Activated gamma-delta T cell treated with Interleukin-2 at 50 U/mL for 16 hours (primary cell): Measurements from ENCODE around the gene KDSR.
A peak's percentile ranks its signal among the peaks of the same experiment; 100 is the strongest.

Source experiments
- DNase-seq: peaks from one replicate; pipeline ENCODE4 v3.0.0-alpha.2; 2020

Gene KDSR, protein sequence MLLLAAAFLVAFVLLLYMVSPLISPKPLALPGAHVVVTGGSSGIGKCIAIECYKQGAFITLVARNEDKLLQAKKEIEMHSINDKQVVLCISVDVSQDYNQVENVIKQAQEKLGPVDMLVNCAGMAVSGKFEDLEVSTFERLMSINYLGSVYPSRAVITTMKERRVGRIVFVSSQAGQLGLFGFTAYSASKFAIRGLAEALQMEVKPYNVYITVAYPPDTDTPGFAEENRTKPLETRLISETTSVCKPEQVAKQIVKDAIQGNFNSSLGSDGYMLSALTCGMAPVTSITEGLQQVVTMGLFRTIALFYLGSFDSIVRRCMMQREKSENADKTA

DNA sequence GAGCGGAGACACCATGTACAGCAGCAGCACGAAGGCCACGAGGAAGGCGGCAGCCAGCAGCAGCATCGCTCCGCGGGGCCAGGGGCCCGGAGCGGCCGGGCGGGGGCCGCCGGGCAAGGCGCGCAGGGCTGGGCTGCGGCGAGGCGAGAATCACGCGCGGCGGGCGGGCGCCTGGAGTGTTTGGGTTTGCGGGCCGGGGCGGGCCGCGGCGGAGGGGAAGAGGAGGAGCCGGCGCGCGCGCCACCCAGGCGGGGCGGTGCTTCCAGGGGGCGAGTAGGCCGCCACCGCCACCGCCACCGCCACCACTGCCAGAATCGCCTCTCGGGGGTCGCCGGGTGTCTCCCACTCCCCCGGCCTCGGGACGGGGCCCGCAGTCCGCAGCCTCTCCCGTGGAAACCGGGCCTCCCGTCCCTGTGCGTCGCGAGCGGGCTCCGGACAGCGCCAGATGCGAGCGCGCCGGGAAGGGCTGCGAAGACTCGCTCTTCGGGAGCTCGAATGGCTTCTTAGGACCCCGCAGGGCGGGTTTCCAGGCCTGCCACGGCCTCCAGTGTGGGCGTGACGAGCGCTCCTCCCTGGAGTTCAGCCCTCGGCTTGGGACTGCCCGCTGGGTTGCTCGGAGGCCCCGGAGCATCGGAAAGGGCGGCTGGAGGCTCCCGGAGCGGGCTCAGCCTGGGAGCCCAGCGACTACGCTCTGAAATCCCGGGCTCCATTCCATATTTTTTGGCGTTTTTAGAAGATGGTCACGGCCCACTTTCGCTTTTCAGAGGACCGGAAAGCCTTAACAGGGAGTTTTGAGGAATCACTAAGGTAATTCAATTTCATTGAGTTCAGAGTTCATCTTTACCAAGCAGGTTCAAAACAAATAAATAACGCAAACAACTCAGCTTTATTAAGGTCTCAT, at the start of gene KDSR:
TSS of gene KDSR (minus strand) at position 154 of the 901 bp plus-strand sequence. CDS start at position 66, 88 bp downstream.
- peak; percentile 73 for DNase-seq

DNA sequence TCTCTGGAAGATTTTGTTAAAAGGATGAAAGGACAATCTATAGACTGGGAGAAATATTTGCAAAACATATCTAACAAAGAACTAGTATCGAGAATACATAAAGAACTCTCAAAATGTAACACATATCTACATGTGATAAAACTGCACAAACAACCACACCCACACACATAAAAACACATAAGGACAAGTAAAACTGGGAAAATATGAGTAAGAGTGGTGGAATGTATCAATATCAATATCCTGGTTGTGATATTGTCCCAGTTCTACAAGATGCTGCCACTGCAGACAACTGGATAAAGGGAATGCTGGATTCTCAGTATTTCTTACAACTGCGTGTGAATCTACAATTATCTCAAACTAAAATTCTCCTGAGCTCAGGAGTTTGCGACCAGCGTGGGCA, 45.9 kb upstream of the KDSR start:
- DNase-seq = no peak

DNA sequence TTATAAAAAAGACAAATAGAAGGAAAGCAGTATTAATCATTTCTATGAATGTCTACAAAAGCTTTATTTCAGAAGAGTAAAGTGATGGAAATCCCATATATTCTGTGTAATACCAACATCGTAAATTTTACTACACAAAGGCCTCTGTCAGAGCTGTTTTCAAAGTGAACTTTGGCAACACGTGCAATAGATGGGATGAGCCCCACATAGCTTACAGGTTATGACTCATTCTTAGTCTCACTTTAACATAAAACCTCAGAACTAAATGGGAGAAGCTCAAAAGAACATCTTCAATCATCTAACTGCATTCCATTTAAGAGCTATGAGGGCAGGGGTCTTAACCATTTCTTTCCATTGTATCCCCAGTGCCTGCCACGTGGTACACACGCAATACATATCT, 43.8 kb upstream of the KDSR start:
- DNase-seq = no peak

DNA sequence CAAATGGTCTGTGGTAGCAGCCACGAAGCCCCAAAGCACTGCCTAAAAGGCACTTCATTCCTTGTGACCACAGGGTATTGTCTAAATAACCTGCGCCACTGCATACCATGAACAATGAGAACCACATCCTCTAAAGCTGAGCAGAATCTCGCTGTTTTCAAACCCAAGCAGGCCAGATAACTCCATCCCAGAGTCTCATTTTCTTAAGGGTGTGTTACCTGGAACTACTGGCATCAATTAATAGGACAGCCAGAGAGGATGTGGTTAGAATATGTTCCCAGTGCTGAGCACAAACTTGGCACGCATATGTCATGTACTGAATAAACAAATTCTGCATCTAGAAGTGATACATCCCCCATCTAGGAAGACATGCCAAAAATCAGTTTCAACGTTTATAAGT, 42.3 kb upstream of the KDSR start:
- no peak for DNase-seq

DNA sequence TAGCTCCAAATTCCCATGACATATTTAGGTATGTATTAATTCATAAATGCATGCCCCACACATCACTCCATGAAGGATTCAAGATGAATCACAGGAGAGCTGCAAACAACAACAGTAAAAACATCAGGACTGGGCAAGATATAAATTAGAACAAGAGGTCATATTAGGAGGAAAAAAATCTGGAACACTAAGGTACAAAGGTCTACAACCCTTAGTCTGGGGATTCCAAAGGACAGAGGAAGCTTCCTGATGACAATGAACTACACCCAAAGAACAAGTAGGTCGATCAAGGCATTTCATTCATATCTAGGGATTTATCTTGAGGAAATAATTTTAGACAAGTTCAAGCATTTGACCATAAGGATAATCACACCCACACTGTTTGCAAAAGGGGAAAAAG, 40.7 kb upstream of the KDSR start:
- DNase-seq = no peak

DNA sequence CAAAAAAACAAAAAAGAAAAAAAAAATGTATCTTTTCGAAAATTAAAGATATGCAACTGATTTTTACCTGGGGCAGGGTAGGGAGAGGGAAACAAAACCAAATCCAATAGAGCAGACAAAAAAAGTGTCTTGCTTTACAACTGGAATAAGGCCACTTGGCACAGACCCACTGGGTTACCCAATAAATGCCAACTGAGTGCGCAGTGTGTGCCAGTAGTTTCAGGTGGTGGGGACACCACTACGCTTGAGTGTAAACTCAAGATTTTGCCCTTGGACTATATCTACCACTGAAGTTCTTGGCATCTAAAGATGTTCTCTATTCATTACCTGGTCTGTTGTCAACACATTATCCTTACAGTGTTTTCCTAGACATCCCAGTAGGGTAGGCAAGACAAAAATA, 39.0 kb upstream of the KDSR start:
- DNase-seq = no peak

DNA sequence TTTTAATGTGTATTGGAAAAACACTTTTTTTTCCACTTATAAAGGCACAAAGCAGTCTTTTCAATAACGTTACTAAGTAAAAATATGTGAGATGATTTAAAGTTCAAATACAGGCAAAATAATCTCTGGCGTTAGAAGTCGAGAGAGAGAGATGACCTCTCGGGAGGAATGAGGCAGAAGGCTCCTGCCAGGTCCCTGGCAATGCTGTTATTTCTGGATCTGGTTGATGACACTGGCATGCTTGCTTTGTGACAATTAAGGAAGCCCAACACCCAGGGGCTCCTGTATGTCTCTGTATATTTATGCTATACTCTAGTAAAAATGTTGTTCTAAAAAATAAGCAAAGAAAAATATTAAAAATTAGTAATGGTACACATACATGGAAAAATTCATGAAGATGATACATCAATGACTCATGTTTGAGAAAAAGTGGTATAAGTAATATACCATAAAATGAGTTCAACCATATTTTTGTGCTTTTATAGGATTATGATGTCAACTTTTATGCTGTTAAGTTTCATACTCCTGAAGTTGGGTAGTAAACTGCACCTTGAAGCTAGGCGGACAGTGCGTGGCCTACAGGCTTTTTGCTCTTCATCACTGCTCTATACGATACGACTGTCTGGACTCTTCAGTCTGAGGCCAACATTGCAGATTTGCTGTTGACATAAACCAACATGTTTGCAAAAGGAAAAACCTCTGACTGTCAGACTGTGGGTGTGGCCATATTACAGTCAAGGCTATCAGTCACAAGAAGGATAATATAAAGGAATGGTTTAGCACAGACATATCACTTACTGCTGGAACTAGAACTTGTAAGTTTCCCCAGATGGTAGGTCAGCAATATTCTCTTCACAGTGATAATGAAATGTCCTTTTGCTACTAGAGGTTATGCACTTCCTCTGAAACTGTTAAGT, 35.5 kb upstream of the KDSR start:
- DNase-seq = no peak

DNA sequence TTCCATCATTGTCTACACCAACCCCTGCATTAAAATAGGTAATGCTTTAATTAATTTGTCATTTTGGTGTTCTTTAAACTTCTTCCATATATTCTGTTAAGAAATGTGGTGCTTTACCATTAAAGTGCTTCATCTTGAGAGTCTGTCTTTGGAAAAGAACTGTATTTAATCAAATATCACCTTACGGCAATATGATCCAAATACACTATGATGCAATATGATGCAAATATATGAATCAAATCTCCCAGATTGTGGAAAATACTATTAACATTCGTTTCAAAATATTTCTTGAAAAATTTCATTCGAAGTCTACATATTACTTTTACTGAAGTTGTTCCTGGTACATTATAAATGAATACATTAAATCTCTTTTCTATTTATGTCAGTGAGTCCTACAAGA, 32.3 kb upstream of the KDSR start:
- no peak for DNase-seq

DNA sequence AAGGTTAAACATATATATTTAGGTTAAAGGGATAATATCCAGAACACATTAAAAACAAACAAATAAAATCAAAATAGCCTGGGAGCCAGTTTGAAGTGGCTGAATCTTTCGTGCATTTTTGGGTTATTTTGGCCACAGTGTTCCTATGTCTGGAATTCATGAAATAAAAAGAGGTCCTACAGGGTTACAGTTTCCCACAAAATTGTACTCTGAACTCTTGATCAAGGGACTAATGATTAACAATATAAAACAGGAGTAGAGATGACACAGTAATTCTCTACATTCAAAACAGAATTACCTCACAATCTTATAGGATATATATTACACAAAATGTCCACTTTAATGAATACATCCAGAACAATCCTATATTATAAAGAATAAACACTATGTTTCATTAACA, 30.3 kb upstream of the KDSR start:
- no peak for DNase-seq

DNA sequence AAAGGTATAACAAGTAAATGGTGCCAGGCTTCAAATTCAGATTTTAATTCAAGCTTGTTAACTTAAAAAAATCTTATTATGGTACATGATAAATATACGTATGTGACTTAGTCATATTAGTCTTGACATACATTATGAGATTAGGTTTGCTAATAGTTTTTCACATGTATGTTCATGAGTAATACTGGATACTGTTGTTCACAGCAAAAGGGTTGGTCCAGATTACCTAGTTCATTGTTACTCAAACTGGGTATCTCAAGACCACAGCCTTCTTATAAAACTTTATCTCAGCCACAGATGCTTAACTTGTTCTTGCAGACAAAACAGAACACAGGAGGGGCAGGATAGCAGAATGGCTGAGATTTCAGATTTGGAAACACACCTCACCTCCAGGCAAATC, 28.5 kb upstream of the KDSR start:
- no peak for DNase-seq

DNA sequence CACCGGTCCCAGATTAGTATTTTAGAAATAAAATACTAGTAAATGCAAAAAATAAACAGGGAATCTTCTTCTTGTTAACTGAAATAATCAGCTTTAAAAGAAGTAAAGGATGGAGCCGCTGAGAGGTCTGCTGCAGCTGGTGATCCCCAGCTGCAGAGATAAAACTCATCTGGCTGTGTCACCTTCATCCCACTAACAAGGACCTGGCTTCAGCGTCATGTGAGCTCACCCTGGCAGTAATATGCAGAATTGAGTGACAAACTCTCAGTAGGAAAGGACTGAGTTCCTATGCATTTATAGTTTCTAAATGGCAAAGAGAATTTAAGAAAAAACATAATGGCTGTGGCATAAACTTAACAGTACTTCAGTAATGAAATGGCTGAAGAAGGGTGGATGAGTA, 27.9 kb upstream of the KDSR start:
- no peak for DNase-seq

DNA sequence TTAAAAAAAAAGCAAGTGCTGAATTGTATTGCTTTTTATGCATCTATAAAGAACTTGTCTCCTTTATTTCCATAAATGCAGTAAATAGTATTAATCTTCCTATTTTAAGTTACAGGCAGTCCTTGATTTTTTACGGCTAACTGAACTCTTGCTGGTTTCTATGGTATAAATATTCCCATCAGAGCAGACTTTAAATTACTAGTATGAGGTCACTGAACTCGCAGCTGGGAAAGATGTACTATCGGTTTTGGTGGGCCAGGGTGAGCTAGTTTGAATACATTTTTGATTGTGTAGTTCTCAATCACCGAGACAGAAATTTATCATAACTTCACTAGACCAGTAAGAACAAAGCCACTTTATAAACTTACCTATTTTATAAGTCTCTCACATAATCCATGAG, 20.9 kb upstream of the KDSR start:
- DNase-seq = no peak

DNA sequence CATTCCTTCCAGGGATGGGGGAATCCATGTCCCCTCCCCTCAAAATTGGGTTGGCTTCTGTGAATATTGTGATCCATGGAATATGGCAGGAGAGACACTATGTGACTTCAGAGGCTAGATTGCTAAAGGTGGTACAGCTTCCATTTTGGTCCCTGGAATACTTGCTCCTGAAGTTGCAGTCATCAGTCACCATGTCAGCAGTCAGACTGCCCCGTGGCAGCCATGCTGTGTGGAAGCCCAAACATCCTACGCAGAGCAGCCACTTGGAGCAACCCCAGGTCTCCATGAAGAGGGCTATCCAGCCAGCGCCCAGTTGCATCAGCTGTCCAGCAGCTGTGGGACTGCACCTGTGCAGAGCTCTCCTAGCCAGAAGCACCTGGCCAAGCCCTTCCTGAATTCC, 15.8 kb upstream of the KDSR start:
- DNase-seq = no peak

DNA sequence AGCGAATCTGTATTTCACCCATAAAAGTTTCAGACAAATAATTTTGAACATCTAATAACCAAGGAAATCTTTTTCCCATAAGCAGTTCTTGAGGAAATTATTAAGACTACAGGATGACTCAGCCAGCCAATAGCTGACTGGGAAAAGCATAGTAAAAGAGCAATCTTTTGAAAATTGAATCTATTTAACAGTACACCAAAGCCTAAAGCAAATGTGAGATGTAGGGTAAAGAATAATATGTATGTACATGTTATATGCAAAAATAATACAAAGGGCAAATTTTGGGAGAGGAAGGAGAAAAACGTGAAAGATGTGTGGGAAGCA, 12.6 kb upstream of the KDSR start:
- no peak for DNase-seq

DNA sequence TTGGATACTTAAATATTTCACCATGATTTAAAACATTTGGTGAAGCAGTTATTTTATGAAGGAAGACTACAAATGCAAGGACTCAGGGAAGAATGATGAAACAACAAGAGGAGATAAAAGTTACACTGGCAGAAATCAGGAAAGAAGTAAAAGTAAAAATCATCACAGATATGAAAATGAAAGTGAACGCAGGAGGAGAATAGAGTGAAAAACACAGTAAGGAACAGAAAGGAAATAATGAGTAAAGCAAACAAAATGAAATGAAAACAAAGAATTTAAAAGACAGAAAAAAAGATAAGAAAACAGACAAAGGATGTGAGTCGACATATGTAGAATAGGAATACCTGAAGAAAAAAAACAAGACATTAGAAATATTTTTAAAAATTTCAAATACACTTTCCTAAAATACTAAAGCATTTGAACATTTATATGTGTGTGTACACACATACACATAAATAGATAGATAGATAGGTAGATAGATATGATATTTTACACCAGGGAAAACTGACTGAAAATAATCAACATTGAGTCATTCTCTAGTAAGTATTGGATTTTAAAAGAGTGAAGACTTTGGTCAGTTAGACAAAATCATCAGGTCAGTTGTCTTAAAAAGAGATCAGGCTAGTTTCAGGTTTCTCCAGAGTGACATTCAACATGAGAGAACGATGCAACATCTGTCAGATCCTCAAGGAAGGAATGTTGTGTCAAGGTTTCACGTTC, 12.1 kb upstream of the KDSR start:
- DNase-seq = no peak

DNA sequence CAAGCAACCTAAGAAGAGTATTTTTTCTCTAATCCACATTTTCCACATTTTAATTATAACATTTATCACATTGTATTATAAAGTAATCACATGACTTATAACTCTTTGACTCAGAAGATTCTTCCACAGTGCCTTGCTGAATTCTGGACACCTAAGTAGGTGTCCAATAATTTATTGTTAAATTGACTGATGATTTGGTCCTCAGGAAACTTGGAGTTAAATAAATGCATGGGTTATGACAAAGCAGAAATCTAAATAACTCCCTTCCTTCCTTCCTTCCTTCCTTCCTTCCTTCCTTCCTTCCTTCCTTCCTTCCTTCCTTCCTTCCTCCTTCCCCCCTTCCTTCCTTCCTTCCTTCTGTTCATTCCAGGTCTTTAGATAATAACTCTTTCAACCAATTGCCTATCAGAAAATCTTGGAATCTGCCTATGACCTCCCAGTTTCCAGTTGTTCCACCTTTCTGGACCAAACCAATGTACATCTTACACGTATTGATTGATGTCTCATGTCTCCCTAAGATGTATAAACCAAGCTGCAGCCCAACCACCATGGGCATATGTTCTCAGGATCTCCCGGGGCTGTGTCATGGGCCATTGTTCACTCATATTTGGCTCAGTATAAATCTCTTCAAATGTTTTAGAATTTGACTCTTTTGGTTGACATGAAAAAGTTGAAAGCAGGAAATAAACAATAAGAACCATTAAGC, 10.4 kb upstream of the KDSR start:
- no peak for DNase-seq

DNA sequence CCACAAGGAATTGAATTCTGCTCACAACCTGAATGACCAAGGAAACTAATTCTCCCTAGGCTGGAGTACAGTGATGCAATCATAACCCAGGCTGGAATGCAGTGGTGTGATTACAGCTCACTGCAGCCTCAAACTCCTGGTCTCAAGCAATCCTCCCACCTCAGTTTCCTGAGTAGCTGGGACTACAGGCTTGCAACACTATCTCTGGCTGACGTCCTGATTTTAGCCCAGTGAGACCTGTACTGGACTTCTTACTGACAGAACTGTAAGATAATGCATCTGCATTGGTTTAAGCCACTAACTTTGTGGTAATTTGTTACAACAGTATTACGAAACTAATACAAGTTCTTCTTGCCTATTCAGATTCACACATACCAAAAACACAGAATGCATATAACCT, 9.5 kb upstream of the KDSR start:
- DNase-seq = no peak

DNA sequence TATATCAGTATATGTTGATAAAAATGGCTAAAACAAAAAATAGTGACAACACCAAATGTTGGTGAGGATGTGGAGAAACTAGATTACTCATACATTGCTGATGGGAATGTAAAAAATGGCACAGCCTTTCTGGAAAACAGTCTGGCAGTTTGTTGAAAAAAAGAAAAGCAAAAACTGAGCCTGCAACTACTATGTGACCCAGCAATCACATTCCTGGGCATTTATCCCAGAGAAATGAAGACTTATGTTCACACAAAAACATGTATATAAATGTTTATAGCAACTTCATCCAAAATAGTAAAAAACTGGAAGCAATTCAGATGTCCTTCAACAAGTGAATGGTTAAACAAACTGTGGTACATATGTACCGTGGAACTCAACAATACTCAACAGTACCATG, 7.5 kb upstream of the KDSR start:
- no peak for DNase-seq

DNA sequence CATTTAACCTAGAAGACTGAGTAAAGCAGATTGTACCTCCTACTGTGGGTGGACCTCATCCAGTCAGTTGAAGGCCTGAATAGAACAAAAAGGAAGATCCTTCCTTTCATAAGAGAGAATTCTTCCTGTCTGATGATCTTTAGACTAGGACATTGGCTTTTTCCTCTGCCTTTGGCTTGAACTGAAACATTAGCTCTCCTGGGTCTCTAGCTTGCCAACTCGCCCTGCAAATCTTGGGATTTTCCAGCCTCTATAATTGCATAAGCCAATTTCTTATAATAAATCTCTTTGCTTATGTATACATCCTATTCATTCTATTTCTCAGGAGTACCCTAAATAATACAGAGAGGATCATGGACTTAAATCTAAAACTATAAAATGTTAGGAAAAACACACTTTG, 6.2 kb upstream of the KDSR start:
- no peak for DNase-seq

DNA sequence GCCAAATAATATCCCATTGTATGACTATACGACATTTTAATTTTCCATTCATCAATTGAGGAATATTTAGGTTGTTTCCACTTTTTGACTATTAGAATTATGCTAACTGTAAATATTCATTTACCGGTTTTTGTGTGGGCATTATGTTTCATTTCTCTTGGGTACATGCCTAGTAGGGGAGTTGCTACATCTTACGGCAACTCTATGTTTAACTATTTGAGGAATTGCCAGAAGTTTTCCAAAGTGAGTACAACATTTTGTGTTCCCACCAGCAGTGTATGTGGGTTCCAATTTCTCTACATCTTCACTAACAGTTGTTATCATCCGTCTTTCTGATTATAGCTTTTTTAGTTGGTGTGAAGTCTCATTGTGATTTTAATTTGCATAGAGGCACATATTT, 1.6 kb upstream of the KDSR start:
- no peak for DNase-seq

DNA sequence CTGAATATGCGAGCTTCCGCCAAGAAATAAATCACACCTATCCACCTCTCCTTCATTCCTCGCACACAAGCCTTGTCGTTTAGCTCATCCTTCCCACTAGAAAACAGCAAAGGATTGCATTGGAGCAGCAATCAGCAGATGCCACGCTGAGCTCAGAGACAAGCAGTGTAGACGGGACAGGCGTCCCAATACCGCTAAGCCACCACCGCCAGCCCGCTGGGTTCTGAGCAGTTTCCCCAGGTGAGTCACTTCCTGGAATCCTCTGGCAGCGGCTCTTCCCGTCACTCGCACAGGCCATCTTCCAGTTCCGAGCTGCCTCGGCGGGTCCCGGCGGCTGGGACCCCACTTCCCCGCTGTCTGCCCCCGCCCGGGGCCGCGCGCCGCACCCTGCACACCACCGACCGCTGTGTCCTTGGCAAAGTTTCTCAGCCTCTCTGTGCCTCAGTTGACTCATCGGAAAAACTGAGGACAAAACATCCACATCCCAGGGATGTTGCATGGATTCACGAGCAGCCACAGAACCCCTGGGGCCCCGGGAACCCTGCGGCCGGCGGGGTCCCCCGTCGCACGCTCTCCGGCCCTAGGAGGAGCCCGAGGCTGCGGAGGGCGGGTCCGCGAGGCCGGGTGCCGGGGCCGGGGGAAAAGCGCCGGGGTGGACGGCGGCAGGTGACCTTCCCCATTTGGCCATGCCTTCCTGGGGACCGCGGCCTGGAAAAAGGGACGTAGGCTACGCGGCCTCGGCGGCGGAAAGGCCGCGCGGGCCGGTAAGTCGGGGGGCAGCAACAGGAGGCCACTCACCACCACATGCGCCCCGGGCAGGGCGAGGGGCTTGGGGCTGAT, 573 bp downstream of the KDSR start:
- peak; percentile 60 for DNase-seq
